Measurements from ENCODE around the gene GART. TPM values are rescaled to one million over a fixed set of nuclear protein-coding genes. Genes with fewer than 3 reads are reported as not detected.
"Not testable (repeated sequence)": the region's sequence is repeated elsewhere in the genome, so short reads cannot be mapped to it uniquely, and the experiment has no call there.

Gene GART
- total and polyA plus RNA-seq, 4 donors: 15.3 to 58.7 (median 46.9) TPM

GRCh38 chr21:33512481-33512880 is 29.4 kb downstream of the GART start:
- Histone ChIP-seq H3K36me3 (ENCODE audit: control insufficient read depth in 4 of 4, insufficient read depth in 4 of 4, low read length in 4 of 4) (peaks cover 20 to 43% (median 27%) of the 10 kb centered on the region in 4 donors), H3K9me3 (ENCODE audit: control insufficient read depth in 4 of 4, insufficient read depth in 3 of 4, low read length in 3 of 4) (no peaks in the 10 kb centered on the region), H3K4me1 (ENCODE audit: control insufficient read depth in 5 of 5, insufficient read depth in 5 of 5, low read length in 5 of 5) (peaks cover 0 to 8% (median 0%) of the 10 kb centered on the region in 5 donors), H3K27me3 (ENCODE audit: control insufficient read depth in 3 of 3, insufficient read depth in 3 of 3, low read length in 2 of 3) (no peaks in the 10 kb centered on the region), H3K27ac (ENCODE audit: low read depth in 1 of 2, low read length in 1 of 2) (no peak overlapping the region), H3K4me3 (no peak overlapping the region), H3K9ac (ENCODE audit: insufficient read depth in 1 of 2, low read length in 2 of 2) (no peak overlapping the region)
- WGBS, 2 donors: 97 to 98% methylated on average over 3 of the region's 3 CpGs
- ATAC-seq (ENCODE audit: insufficient read depth, low FRiP score): no peak
- TF ChIP-seq CTCF (IDR thresholded peaks at IDR 0.05; ENCODE audit: control extremely low read depth, extremely low read depth): no peak
- no peak for DNase-seq

DNA sequence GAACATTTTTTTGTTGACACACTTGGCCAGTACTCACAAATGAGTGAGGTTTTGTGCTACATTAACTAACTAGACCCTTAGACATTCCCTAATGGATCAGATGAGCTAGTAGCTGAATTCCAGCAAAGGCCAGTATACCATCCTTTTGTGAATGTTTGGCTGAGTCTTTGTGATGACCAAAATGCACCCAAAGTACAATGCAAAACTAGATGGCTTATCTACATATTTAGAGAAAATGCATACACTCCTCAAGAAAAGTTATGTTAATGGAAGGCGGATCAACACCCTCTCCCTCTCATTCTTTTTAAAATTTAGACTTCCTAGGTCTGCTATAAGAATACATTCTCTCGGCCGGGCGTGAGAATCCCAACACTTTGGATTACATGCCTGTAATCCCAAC is 30.3 kb downstream of the GART start:
- no peak for DNase-seq
- no peak overlapping the region for H3K9ac ChIP-seq (ENCODE audit: insufficient read depth in 1 of 2, low read length in 2 of 2)
- H3K27ac ChIP-seq (ENCODE audit: low read depth in 1 of 2, low read length in 1 of 2): no peak overlapping the region
- ATAC-seq (ENCODE audit: insufficient read depth, low FRiP score): no peak
- no peaks in the 10 kb centered on the region for H3K9me3 ChIP-seq (ENCODE audit: control insufficient read depth in 4 of 4, insufficient read depth in 3 of 4, low read length in 3 of 4)
- H3K4me3 ChIP-seq: no peak overlapping the region
- TF ChIP-seq CTCF (IDR thresholded peaks at IDR 0.05; ENCODE audit: control extremely low read depth, extremely low read depth): no peak
- 97 to 100% methylated on average over 4 of the region's 4 CpGs for WGBS, 2 donors
- no peaks in the 10 kb centered on the region for H3K27me3 ChIP-seq (ENCODE audit: control insufficient read depth in 3 of 3, insufficient read depth in 3 of 3, low read length in 2 of 3)
- peaks cover 18 to 38% (median 25%) of the 10 kb centered on the region in 4 donors for H3K36me3 ChIP-seq (ENCODE audit: control insufficient read depth in 4 of 4, insufficient read depth in 4 of 4, low read length in 4 of 4)
- H3K4me1 ChIP-seq (ENCODE audit: control insufficient read depth in 5 of 5, insufficient read depth in 5 of 5, low read length in 5 of 5): peaks cover 0 to 8% (median 0%) of the 10 kb centered on the region in 5 donors

DNA sequence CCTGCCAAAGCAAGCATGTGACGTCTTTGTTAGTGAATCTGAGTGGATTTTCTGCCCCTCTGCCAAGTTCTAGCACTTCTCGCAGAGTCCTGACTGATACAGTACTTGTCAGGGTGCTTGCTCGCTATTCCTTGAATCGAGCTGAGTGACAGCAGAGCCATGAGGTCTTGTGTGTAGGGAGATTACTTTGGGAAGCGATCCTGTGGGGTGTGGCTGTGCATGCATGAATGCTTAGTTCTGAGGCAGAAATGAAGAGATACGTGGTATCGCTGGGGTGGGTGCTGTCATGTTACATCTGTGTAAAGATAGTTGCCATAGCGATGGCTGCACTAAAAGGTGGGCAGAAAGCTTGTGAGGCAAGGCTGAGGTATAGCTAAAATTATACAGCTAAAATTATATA is 31.1 kb downstream of the GART start:
- no peak for TF ChIP-seq CTCF (IDR thresholded peaks at IDR 0.05; ENCODE audit: control extremely low read depth, extremely low read depth)
- Histone ChIP-seq H3K4me3 (no peak overlapping the region), H3K36me3 (ENCODE audit: control insufficient read depth in 4 of 4, insufficient read depth in 4 of 4, low read length in 4 of 4) (peaks cover 20 to 32% (median 24%) of the 10 kb centered on the region in 4 donors), H3K27me3 (ENCODE audit: control insufficient read depth in 3 of 3, insufficient read depth in 3 of 3, low read length in 2 of 3) (no peaks in the 10 kb centered on the region), H3K9me3 (ENCODE audit: control insufficient read depth in 4 of 4, insufficient read depth in 3 of 4, low read length in 3 of 4) (no peaks in the 10 kb centered on the region), H3K27ac (ENCODE audit: low read depth in 1 of 2, low read length in 1 of 2) (no peak overlapping the region), H3K4me1 (ENCODE audit: control insufficient read depth in 5 of 5, insufficient read depth in 5 of 5, low read length in 5 of 5) (peaks cover 0 to 8% (median 0%) of the 10 kb centered on the region in 5 donors), H3K9ac (ENCODE audit: insufficient read depth in 1 of 2, low read length in 2 of 2) (no peak overlapping the region)
- WGBS, 2 donors: 96 to 97% methylated on average over 8 of the region's 8 CpGs
- ATAC-seq (ENCODE audit: insufficient read depth, low FRiP score): no peak
- no peak for DNase-seq

DNA sequence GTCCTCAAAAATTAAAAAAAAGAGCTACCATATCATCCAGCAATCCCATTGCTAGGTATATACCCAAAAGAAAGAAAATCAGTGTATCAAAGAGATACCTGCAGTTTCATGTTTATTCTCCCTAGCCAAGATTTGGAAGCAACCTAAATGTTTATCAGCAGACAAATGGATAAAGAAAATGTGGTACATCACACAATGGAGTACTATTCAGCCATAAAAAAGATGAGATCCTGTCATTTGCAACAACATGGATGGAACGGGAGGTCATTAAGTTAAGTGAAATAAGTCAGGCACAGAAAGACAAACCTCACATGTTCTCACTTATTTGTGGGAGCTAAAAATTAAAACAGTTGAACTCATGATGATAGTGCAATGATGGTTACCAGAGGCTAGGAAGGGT is 34.9 kb downstream of the GART start:
- H3K36me3 ChIP-seq (ENCODE audit: control insufficient read depth in 4 of 4, insufficient read depth in 4 of 4, low read length in 4 of 4): peaks cover 20 to 43% (median 25%) of the 10 kb centered on the region in 4 donors

More for the DNA sequence above, 34.9 kb downstream of the GART start:
- ATAC-seq (ENCODE audit: insufficient read depth, low FRiP score); H3K27me3 ChIP-seq (ENCODE audit: control insufficient read depth in 3 of 3, insufficient read depth in 3 of 3, low read length in 2 of 3); H3K9me3 ChIP-seq (ENCODE audit: control insufficient read depth in 4 of 4, insufficient read depth in 3 of 4, low read length in 3 of 4); H3K4me1 ChIP-seq (ENCODE audit: control insufficient read depth in 5 of 5, insufficient read depth in 5 of 5, low read length in 5 of 5); H3K4me3 ChIP-seq; H3K9ac ChIP-seq (ENCODE audit: insufficient read depth in 1 of 2, low read length in 2 of 2); DNase-seq; H3K27ac ChIP-seq (ENCODE audit: low read depth in 1 of 2, low read length in 1 of 2): not testable (repeated sequence)
- WGBS, 2 donors: 100% methylated on average over 1 of the region's 1 CpG

Measured in lung (tissue), 12 donors.